Testis (tissue), 2 donors: Measurements from ENCODE around the gene FRMD3.

Source experiments
- CTCF ChIP-seq, 3 experiments: fragments of 450-650 bp in 2 of 3; fragments of 200-600 bp in 1 of 3; sonication (generic) in 1 of 3; IDR thresholded peaks; one replicate each; pipeline ENCODE4 v1.5.1; 2016 to 2019; ENCODE audit warnings: antibody characterized with exemption in 3 of 3, mild to moderate bottlenecking in 2 of 3, moderate library complexity in 1 of 3
- POLR2A ChIP-seq: fragments of 450-650 bp; IDR thresholded peaks from one replicate; pipeline ENCODE4 v1.6.1; 2017; ENCODE audit warnings: antibody characterized with exemption, mild to moderate bottlenecking, moderate library complexity

DNA sequence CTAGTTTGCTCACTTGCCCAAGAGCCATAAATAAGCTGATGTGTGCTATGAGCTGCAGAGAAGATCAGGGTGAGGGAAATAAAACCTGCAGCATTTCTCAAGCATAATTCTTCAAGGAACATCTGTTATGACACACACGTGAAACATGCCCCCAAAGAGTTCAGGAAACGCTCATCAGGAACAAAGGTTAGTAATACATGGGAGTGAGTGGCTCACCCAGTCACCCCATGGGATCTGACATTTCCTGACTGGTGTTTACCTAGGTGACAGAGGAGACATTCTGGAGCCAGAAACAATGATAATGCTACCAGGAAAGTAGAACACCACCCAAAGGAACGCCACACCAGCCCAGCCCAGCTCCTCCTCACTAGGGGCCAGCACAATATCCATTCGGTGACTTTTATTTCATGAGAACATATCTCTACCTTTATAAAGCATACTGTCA, 66.0 kb downstream of the FRMD3 start:
- no peak for TF ChIP-seq CTCF (IDR thresholded peaks at IDR 0.05)
- TF ChIP-seq POLR2A: no peak
